ENCODE measurements around the gene ABCD1.
"Not testable (repeated sequence)": the region's sequence is repeated elsewhere in the genome, so short reads cannot be mapped to it uniquely, and the experiment has no call there.

The ABCD1 gene

DNA sequence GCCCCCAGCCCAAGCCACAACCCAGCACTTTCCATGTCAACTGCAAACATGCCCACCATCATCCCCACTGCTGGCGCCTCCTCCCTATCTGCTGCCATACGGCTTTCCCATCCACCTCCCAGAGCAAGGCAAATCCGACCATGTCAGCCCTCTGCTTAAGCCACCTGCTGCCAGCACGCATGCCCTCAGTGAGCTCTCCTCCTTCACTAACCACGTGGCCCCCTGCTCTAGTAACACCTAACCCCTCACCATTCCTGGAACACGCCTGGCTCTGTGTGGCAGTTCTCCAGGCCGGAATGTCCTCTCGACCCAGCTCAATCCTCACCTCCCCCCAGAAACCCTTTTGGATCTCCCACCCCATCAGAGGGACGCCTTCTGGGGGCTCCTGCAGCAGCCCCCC, 17.9 kb upstream of the ABCD1 start:
- DNase-seq (ENCODE audit: low read depth, low spot score), result no peak
- H3K27ac ChIP-seq, result peak overlapping the region; percentile 35

- no peak for DNase-seq (ENCODE audit: low read depth, low spot score)
- no peak overlapping the region for H3K27ac ChIP-seq
These were observed 17.2 kb upstream of the ABCD1 start for GRCh38 chrX:153707406-153707805.

- H3K27ac ChIP-seq, result peak overlapping the region; percentile 80
- peak; percentile 69 for DNase-seq (ENCODE audit: low read depth, low spot score)
These were observed 16.2 kb upstream of the ABCD1 start for GRCh38 chrX:153708415-153708814.

DNA sequence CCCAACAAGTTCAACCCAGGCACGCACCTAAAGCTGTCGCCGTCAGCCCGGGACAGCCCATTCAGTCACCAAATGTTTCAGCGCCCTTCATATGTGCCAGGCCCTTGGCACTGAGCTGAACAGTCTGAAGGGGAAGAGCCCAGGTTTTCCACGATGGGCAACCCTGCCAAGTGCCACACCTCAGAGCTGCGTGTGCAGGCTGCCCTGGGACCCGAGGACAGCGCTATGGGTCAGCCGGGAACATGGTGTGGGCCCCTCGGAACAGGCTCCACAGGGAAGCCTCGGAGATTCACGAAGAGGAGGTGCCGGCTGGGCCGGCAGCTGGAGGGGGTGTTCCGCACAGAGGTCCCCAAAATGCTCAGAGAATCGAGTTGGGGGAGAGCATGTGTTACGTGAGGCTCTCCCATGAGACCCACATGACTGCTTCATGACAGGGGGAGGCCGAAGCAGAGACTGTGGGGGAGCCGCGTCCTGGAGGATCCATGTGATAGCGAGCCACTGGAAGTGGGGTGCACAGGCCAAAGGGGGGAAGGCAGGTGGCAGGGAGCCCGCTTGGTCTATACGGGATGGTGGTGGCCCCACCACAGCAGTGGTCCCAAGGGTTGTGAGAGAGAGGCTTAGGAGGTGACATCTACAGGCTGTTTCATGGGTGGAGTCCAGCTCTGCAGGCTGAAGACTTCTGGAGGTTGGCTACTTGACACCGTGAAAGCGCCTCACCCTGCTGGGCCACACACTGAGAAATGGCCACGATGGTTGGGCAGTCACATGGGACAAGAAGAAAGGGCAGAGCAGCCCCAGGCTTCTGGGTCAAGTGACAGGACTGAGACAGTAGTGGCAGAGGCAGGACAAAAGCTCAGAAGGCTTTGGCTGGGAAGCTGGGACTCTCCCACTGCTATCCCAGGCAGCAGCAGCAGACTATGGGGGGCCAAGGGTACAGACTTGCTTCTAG, 14.7 kb upstream of the ABCD1 start:
- H3K27ac ChIP-seq, result peak overlapping the region; percentile 80
- DNase-seq (ENCODE audit: low read depth, low spot score), result no peak

DNA sequence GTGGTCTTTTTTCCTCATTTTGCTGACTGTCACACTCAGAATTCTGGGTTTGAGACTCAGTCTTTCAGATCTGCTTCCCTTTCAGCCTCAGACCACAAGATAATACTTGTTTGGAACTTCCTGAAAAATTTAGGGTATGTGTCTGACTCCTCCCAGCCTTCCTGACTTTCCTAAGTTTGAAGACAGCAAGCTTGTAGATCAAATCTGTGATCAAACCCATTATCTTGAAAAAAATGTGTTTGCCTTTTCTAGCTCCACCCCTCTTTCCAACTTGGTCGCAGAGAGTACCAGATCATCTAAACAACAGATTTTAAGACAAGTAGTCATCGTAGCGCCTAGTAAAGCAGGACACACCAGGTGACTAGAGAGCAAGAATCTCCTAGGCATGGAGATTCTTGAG, 10.4 kb upstream of the ABCD1 start:
- peak overlapping the region; percentile 26 for H3K27ac ChIP-seq

DNA sequence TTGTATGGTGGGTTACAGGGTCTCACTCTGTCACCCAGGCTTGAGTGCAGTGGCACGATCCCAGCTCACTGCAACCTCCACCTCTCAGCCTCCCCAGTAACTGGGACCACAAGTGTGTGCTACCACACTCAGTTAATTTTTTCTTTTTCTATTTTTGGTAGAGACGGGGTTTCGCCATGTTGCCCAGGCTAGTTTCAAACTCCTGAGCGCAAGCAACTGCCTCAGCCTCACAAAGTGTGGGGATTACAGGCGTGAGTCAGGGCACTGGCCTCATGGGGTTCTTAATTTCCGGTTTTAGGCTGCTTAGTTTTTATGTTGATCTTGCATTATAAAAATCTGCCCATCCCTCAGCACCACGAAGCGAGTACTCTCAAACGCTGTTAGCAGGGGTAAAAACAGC, 7.2 kb upstream of the ABCD1 start:
- no peak for DNase-seq (ENCODE audit: low read depth, low spot score)
- H3K27ac ChIP-seq, result no peak overlapping the region

More for the DNA sequence above, 10.4 kb upstream of the ABCD1 start:
- DNase-seq (ENCODE audit: low read depth, low spot score), result no peak

- DNase-seq (ENCODE audit: low read depth, low spot score), result no peak
- no peak overlapping the region for H3K27ac ChIP-seq
These were observed 5.4 kb upstream of the ABCD1 start for GRCh38 chrX:153719238-153719637.

DNA sequence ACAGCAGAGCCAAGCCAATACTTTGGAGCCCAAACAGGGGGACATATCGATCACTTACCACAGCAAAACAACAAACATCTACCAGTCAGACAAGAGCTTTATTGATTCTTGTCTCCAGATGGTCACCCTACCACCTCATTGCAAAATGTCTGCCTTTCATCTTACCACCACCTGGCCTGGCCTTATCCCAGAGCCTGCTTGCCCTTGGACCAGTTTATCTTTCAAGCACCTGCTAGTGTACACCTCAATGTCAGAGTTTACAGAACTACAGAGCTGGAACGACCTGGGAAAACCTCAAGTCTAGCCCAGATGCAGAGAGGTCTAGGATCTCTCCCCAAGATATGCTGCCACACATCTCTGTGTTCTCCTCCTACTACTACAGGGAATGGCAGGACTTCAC, 5.0 kb upstream of the ABCD1 start:
- no peak for DNase-seq (ENCODE audit: low read depth, low spot score)
- H3K27ac ChIP-seq, result no peak overlapping the region

- no peak for DNase-seq (ENCODE audit: low read depth, low spot score)
- H3K27ac ChIP-seq, result peak overlapping the region; percentile 92
These were observed 1.8 kb upstream of the ABCD1 start for GRCh38 chrX:153722704-153723350.

- no peak for DNase-seq (ENCODE audit: low read depth, low spot score)
These were observed 1.1 kb upstream of the ABCD1 start for GRCh38 chrX:153723351-153724251.

DNA sequence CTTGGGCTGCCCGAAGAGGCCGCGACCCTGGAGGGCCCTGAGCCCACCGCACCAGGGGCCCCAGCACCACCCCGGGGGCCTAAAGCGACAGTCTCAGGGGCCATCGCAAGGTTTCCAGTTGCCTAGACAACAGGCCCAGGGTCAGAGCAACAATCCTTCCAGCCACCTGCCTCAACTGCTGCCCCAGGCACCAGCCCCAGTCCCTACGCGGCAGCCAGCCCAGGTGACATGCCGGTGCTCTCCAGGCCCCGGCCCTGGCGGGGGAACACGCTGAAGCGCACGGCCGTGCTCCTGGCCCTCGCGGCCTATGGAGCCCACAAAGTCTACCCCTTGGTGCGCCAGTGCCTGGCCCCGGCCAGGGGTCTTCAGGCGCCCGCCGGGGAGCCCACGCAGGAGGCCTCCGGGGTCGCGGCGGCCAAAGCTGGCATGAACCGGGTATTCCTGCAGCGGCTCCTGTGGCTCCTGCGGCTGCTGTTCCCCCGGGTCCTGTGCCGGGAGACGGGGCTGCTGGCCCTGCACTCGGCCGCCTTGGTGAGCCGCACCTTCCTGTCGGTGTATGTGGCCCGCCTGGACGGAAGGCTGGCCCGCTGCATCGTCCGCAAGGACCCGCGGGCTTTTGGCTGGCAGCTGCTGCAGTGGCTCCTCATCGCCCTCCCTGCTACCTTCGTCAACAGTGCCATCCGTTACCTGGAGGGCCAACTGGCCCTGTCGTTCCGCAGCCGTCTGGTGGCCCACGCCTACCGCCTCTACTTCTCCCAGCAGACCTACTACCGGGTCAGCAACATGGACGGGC, 579 bp downstream of the ABCD1 start:
- peak overlapping the region; percentile 92 for H3K27ac ChIP-seq
- no peak for DNase-seq (ENCODE audit: low read depth, low spot score)

More at GRCh38 chrX:153723351-153724251, 1.1 kb upstream of the ABCD1 start:
- H3K27ac ChIP-seq, result peak overlapping the region; percentile 92

DNA sequence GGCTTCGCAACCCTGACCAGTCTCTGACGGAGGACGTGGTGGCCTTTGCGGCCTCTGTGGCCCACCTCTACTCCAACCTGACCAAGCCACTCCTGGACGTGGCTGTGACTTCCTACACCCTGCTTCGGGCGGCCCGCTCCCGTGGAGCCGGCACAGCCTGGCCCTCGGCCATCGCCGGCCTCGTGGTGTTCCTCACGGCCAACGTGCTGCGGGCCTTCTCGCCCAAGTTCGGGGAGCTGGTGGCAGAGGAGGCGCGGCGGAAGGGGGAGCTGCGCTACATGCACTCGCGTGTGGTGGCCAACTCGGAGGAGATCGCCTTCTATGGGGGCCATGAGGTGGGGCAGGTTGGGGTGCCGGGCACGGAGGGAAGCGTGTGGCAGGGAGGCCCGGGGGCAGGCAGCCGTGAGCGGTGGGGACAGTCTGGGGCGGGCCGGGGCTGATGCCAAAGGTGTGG, 1.2 kb downstream of the ABCD1 start:
- no peak overlapping the region for H3K27ac ChIP-seq
- DNase-seq (ENCODE audit: low read depth, low spot score), result no peak

DNA sequence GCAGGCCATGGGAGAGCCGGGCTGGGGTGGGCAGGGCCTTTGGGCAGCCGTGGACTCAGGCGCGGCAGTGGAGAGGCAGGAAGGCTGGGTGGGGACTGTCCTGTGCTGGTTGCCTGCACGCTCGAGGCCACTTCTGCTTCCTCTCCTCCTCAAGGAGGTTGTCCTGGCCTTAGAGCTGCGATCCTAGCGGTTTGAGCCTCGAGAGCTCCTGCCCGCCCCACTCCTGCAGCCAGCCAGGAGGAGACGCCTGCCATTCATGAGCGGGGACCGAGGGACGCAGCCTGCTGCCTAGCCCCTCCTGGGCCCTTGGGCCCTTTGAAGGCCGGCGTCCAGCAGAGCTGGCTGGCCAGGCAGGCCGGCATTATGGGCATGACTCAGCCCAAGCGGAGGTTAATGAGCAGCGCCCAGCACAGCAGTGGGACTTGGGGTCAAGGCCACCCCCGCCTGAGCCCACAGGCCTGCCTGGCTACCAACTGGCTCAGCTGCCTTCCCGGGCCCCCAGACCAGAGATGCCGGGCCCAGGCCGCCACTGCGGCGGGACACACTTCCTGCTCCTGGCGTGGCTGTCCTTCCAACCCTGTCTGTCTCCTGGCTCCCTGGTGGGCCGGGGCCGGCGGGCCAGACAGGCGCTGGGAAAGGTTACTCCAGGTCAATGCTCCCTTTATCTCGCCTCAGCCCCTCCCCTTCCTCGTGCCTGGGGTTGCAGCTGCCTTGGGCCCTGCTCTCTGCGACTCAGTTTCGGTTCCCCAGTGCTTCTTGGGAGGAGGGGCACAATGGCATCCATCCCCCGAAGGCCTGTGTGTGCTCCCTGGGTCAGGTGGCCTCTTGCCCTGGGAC, 1.8 kb downstream of the ABCD1 start:
- peak overlapping the region; percentile 17 for H3K27ac ChIP-seq
- DNase-seq (ENCODE audit: low read depth, low spot score), result no peak

DNA sequence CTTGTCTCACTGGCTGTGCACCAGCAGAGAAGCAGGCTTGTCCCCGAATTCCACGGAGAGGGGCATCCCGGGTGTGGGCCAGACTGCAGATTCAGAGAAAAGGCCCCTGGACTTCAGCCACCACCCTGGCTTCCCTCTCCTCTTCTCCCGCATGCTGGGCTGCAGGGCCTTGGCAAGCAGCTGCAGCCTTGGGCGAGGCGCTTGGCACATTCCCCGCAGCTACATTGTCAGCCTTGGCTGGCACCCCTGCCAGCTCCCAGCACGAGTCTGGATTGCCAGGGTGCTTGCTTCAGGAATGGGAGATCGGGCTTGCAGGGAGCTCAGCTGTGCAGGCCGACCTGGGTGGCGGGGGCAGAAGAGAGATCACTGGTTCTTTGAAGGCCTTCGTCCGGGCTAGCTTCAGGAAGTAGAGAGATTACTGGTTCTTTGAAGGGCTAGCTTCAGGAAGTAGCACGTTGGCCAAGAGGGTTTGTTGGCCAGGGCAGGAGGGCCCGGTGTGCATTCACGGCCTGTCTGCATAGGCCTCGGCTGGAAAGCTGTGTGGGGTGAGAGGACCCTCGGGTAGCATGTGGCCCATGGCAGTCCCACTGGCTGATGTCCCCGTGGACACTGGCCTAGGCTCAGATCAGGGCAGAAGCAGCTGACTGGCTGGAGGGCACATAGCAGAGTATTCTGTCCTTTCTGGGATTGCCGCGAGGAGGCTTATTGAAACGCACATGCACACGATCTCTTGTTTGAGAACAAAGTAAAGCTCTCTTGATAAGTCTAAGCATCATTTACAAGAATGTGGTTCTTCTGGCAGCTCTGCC, 2.7 kb downstream of the ABCD1 start:
- no peak for DNase-seq (ENCODE audit: low read depth, low spot score)
- peak overlapping the region; percentile 17 for H3K27ac ChIP-seq

DNA sequence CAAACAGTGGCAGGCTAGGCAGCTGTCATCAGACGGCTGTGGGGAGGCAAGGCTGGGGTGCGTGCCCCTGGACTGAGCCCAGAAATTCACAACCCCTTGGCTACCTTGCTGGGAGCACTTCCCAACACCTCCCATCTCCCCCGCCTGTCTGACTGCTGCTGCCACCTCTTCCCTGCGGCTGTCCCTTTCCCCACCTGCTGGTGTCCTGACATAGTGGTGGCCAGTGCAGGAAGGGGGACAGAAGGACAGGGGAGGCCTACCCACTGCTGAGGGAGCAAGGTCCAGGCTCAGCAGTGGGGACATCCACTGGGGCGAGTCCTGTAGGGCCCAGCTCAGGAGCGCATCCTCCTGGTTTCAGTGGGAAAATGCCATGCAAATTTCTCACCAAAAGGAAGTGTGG, 3.4 kb downstream of the ABCD1 start:
- no peak for DNase-seq (ENCODE audit: low read depth, low spot score)
- H3K27ac ChIP-seq, result no peak overlapping the region

DNA sequence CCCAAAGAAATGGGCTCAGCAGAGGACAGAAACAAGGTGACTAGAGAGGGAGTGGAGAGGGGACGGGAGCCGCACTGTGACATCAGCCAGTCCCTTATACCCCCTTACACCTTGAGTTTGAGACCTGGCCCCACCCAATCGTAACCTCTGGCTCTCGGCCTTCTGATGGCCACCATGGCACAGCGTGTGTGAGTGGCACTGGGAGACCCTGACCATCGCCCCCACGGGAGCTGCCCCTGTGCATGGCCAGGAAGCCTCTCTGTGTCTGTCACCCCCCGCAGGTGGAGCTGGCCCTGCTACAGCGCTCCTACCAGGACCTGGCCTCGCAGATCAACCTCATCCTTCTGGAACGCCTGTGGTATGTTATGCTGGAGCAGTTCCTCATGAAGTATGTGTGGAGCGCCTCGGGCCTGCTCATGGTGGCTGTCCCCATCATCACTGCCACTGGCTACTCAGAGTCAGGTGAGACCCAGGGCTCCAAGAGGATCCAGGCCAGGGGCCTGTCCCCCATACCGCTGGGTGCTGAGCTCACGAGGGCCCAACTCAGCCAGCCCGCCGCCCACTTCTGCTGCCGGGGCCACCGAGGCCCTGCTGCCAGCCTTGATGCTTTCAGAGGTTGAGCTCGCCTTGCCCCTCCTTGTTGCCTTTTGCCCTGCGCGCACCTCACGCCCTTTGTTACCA, 4.4 kb downstream of the ABCD1 start:
- no peak for DNase-seq (ENCODE audit: low read depth, low spot score)
- no peak overlapping the region for H3K27ac ChIP-seq

DNA sequence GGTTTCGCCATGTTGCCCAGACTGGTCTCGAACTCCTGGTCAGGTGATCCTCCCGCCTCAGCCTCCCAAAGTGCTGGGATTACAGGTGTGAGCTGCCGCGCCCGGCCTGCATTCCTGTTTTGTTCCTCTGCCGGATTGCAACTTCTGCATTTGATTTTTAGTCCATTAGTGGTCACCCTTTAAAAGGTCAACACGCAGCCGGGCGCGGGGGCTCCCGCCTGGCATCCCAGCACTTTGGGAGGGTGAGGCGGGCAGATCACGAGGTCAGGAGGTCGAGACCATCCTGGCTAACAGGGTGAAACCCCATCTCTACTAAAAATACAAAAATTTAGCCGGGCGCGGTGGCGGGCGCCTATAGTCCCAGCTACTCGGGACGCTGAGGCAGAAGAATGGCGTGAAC, 5.5 kb downstream of the ABCD1 start:
- H3K27ac ChIP-seq, result not testable (repeated sequence)

More for the DNA sequence above, 5.5 kb downstream of the ABCD1 start:
- DNase-seq (ENCODE audit: low read depth, low spot score), result not testable (repeated sequence)
